Gastroesophageal sphincter (tissue), 4 donors: ENCODE data around the gene TAF11L3. TPM values are rescaled to one million over a fixed set of nuclear protein-coding genes. Genes with fewer than 3 reads are reported as not detected.
"Not testable (repeated sequence)": the region's sequence is repeated elsewhere in the genome, so short reads cannot be mapped to it uniquely, and the experiment has no call there.

Source experiments
- ATAC-seq: fragments of 150-250 bp; one replicate; pipeline ENCODE4 v1.9.1; 2016; ENCODE audit warnings: mild to moderate bottlenecking, moderate library complexity
- H3K27ac ChIP-seq, 4 donors: fragments of 200-600 bp; sonication (generic) in 3 of 4; 1 replicate in 3 of 4; 2 replicates in 1 of 4; pipeline ENCODE4 v1.5.1; 2016 to 2019
- H3K27me3 ChIP-seq: fragments of 200-600 bp; sonication (generic); one replicate; pipeline ENCODE4 v1.5.1; 2019
- H3K36me3 ChIP-seq, 2 donors: fragments of 200-600 bp; sonication (generic); one replicate each; pipeline ENCODE4 v1.5.1; 2019; ENCODE audit warnings: control low read depth in 1 of 2
- H3K4me1 ChIP-seq, 3 donors: fragments of 200-600 bp; sonication (generic); 1 replicate in 2 of 3; 2 replicates in 1 of 3; pipeline ENCODE4 v1.5.1; 2016 to 2019; ENCODE audit warnings: control low read depth in 2 of 3
- H3K4me3 ChIP-seq, 2 donors: fragments of 200-600 bp; sonication (generic); one replicate each; pipeline ENCODE4 v1.5.1; 2019; ENCODE audit warnings: mild to moderate bottlenecking in 1 of 2, moderate library complexity in 1 of 2
- H3K9me3 ChIP-seq, 3 donors: fragments of 200-600 bp; sonication (generic); one replicate each; pipeline ENCODE4 v1.5.1; 2017 to 2019; ENCODE audit warnings: control low read depth in 2 of 3
- CTCF ChIP-seq, 4 experiments: fragments of 200-600 bp in 2 of 4; fragments of 450-650 bp in 2 of 4; sonication (generic) in 1 of 4; IDR thresholded peaks; one replicate each; pipeline ENCODE4 v1.5.1; 2017 to 2019; ENCODE audit warnings: antibody characterized with exemption in 4 of 4, mild to moderate bottlenecking in 2 of 4, moderate library complexity in 2 of 4
- EP300 ChIP-seq: sonication (generic); formaldehyde crosslinking; IDR thresholded peaks from one replicate; pipeline ENCODE4 v1.6.1; 2017; ENCODE audit warnings: antibody characterized with exemption, mild to moderate bottlenecking
- POLR2A ChIP-seq, 2 donors: fragments of 450-650 bp; IDR thresholded peaks; one replicate each; pipeline ENCODE4 v1.6.1; 2017; ENCODE audit warnings: antibody characterized with exemption in 2 of 2, mild to moderate bottlenecking in 2 of 2, moderate library complexity in 1 of 2
- POLR2AphosphoS5 ChIP-seq: sonication (generic); formaldehyde crosslinking; IDR thresholded peaks from one replicate; pipeline ENCODE4 v1.6.1; 2017; ENCODE audit warnings: antibody characterized with exemption
- WGBS, 2 donors: methylation state at CpG; one replicate each; pipeline ENCODE4 v1.1.5; 2018; ENCODE audit warnings: low coverage in 1 of 2; 5-methylcytosine and 5-hydroxymethylcytosine counted together
- total RNA-seq, 4 donors: library from RNA; depleted of rRNA; stranded (reverse); fragments of >200 nt; gene quantifications; one replicate each; pipeline ENCODE4 v1.1.0, GENCODE V29; 2016

Gene TAF11L3
- total RNA-seq, 4 donors from 2014 or later = not detected

GRCh38 chr5:17482790-17483189, 35.4 kb upstream of the TAF11L3 start:
- H3K27ac ChIP-seq = no peak overlapping the region
- H3K9me3 ChIP-seq = no peaks in the 10 kb centered on the region
- WGBS, 2 donors = 63% methylated on average over 2 of the region's 2 CpGs; no CpG with 5 or more reads in 1 of the 2 donors
- TF ChIP-seq EP300 = no peak
- TF ChIP-seq POLR2A (IDR thresholded peaks at IDR 0.05) = no peak
- no peak for TF ChIP-seq POLR2AphosphoS5
- TF ChIP-seq CTCF (IDR thresholded peaks at IDR 0.05) = no peak
- H3K36me3 ChIP-seq = no peaks in the 10 kb centered on the region
- no peak for ATAC-seq
- H3K4me3 ChIP-seq = no peak overlapping the region
- H3K27me3 ChIP-seq = no peaks in the 10 kb centered on the region
- no peaks in the 10 kb centered on the region for H3K4me1 ChIP-seq

GRCh38 chr5:17486464-17487173, 31.5 kb upstream of the TAF11L3 start:
- 66 to 90% methylated on average over 3 to 4 of the region's 10 CpGs for WGBS, 2 donors
- ATAC-seq = not testable (repeated sequence)

GRCh38 chr5:17487174-17487512, 31.0 kb upstream of the TAF11L3 start:
- 100% methylated on average over 1 of the region's 1 CpG for whole genome bisulfite sequencing, 2 donors
- no peaks in the 10 kb centered on the region for H3K9me3 ChIP-seq
- no peak overlapping the region for H3K4me3 ChIP-seq
- no peak for ATAC-seq
- no peak overlapping the region for H3K27ac ChIP-seq
- no peaks in the 10 kb centered on the region for H3K4me1 ChIP-seq
- no peaks in the 10 kb centered on the region for H3K27me3 ChIP-seq
- no peak for TF ChIP-seq POLR2A (IDR thresholded peaks at IDR 0.05)
- TF ChIP-seq CTCF (IDR thresholded peaks at IDR 0.05) = no peak
- TF ChIP-seq EP300 = no peak
- TF ChIP-seq POLR2AphosphoS5 = no peak
- no peaks in the 10 kb centered on the region for H3K36me3 ChIP-seq

More at GRCh38 chr5:17486464-17487173, 31.5 kb upstream of the TAF11L3 start:
- not testable (repeated sequence) for H3K4me3 ChIP-seq, H3K36me3 ChIP-seq, H3K4me1 ChIP-seq, H3K27me3 ChIP-seq, H3K9me3 ChIP-seq, H3K27ac ChIP-seq

GRCh38 chr5:17491257-17491656, 26.9 kb upstream of the TAF11L3 start:
- not testable (repeated sequence) for H3K4me3 ChIP-seq, ATAC-seq, H3K36me3 ChIP-seq, H3K27ac ChIP-seq, H3K4me1 ChIP-seq, H3K27me3 ChIP-seq, H3K9me3 ChIP-seq
- WGBS, 2 donors = 96 to 100% methylated on average over 7 to 10 of the region's 23 CpGs

- Histone ChIP-seq H3K36me3 (no peaks in the 10 kb centered on the region), H3K4me1 (no peaks in the 10 kb centered on the region), H3K9me3 (no peaks in the 10 kb centered on the region), H3K4me3 (no peak overlapping the region), H3K27me3 (no peaks in the 10 kb centered on the region), H3K27ac (no peak overlapping the region)
- WGBS, 2 donors = 83 to 96% methylated on average over 3 of the region's 3 CpGs
- ATAC-seq = no peak
- no peak for TF ChIP-seq POLR2A (IDR thresholded peaks at IDR 0.05)
Observed at GRCh38 chr5:17492770-17493169, 25.4 kb upstream of the TAF11L3 start.

- no peak for TF ChIP-seq EP300
- no peak for TF ChIP-seq CTCF (IDR thresholded peaks at IDR 0.05)
- no peak for TF ChIP-seq POLR2A (IDR thresholded peaks at IDR 0.05)
- TF ChIP-seq POLR2AphosphoS5 = no peak
- ATAC-seq = no peak
- 33% methylated on average over 1 of the region's 4 CpGs; no CpG with 5 or more reads in 1 of the 2 donors for WGBS, 2 donors
- Histone ChIP-seq H3K9me3 (no peaks in the 10 kb centered on the region), H3K4me3 (no peak overlapping the region), H3K27ac (no peak overlapping the region), H3K27me3 (no peaks in the 10 kb centered on the region), H3K4me1 (no peaks in the 10 kb centered on the region), H3K36me3 (no peaks in the 10 kb centered on the region)
Observed at GRCh38 chr5:17497446-17497845, 20.7 kb upstream of the TAF11L3 start.

- not testable (repeated sequence) for H3K4me1 ChIP-seq, ATAC-seq, H3K27me3 ChIP-seq, H3K9me3 ChIP-seq, H3K4me3 ChIP-seq, H3K36me3 ChIP-seq, H3K27ac ChIP-seq
- WGBS, 2 donors = 77 to 88% methylated on average over 3 to 8 of the region's 8 CpGs
Observed at GRCh38 chr5:17497931-17498330, 20.2 kb upstream of the TAF11L3 start, which contains the start of gene TAF11L2. TSS of gene TAF11L2 (plus strand) at chr5:17498231.
